Activated naive CD4-positive, alpha-beta T cell treated with anti-CD3 and anti-CD28 coated beads, Interleukin-2, amount 50 U/mL, for 16 hours (primary cell): ENCODE results near the gene GABRB1.

Experiments
- DNase-seq: peaks from one replicate; pipeline ENCODE4 v3.0.0-alpha.2; 2020

The GABRB1 gene

DNA sequence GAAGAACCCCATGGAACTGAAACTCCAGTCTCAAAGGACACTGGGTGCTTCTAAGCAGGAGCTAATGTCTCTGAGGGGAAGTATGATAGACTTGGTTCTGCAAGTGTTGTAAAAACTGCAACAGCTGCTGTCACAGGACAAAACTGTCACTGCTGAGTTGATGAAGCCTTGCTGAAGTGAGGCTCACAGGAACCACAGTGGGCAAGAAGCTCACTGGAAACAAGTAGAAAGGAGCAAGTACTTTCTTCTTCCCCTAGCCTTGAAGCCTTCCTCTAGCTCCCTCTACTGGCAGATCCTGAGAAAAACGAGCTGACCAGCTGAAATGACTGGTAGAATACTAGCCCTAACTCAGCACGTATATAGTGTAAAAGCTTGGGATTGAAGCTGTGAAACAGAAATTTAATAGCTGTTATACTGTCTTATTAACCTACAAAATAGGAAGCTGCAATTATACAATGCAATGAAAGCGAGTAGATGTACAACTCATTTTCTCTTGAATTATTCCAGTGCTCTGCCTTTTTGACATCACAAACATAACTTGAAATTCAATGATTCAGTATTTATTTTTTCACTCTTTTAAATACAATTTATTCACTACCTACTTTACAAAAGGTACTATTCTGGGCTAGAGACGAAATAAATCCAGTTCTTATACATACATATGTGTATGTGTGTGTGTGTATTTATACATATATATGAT is 91.4 kb downstream of the GABRB1 start:
- peak; percentile 13 for DNase-seq

DNA sequence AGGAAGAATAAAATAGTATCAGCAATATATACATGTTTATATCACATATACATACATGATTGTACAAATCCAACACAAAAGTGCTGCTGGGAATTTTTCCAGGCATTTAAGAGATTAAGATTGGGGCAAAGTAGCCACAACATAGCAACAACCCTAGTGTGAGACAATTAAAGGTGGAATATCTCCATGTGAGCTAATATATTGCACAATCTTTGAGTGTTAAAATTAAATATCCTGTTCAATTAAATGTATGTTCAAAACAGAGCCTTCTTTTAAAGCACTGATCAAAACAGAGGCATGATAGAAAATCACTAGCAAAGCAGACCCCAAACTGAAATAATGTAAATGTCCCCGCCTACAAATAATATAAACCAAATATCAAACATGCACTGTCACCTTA is 97.6 kb downstream of the GABRB1 start:
- no peak for DNase-seq

DNA sequence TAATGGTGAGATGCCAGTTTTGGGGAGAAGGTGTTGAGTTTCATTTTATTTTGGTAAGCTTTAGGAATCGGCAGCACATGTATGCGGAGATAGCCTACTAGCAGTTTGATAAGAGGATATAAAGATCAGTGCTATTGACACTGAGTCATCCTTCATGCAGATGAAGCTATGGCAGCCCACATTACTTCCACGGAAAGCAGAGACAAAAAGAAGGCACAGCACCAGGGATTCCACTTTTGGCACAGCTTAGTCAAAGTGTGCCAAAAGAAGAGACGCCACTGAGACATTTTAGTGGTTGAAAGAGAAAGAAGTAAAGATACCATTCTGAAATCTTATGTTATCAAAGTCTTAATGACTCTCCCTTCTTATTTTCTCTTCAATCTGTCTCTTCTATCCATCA is 103.8 kb downstream of the GABRB1 start:
- DNase-seq, result no peak

DNA sequence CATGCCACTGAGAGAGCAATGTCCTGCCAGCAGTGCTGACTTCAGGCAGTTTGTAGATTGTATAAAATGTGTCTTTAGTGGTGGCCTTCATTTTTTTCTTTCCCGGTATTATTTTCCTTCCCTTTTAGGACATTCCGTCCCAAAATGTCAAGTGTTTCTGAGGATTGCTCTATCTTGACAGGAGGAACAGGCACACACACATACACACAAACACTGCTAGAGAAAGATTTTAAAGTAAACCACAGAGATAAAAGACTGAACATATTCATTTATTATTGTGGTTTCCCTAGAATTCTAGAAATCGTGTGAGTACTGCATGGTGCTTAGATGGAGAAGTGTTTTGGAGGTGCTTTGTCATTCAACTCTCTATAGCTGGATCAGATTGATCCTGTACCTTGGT is 111.9 kb downstream of the GABRB1 start:
- DNase-seq, result no peak

DNA sequence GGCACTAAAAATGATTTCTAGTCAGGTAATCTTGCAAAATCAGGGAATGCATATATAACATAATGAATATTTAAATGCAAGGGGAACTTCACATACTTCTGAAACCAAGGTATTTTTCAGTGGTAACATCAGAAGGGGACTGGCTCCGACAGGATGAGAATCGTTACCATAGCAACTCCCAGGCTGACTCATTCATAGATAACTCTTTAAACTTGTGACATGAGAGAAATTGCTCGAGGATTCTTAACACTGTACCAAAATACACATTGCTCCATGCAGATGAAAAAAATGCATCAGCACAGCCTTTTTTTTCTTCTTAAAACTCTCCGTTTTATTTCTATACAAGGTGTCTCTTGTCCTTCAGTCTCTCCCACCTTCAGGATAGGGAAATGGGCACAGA is 114.3 kb downstream of the GABRB1 start:
- DNase-seq, result no peak

DNA sequence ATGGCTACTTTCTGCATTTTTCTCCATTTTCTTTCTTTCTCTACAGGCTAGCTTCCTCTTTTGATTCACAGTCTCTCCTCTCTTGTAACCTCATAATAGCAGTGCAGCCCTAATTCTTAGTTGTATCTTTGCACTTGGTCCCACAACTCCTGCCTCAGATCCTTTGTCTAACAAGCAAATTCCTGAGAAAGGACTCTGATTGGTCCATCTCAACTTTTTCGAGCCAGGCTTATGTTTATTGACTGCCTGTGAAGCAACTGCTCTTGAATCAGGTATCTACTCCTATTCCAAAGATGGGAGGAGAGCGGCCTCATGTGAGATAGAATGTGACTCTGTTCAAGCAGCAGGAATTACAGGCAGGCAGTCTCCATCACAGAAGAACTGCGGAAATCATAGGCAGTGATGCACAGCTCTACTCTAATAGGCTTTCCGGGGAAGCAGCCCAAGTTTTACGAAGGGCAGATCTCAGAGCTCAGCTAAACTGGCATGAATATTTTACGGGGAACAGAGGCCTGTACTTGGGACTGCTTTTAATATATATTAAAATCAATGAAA is 123.5 kb downstream of the GABRB1 start:
- DNase-seq, result no peak

DNA sequence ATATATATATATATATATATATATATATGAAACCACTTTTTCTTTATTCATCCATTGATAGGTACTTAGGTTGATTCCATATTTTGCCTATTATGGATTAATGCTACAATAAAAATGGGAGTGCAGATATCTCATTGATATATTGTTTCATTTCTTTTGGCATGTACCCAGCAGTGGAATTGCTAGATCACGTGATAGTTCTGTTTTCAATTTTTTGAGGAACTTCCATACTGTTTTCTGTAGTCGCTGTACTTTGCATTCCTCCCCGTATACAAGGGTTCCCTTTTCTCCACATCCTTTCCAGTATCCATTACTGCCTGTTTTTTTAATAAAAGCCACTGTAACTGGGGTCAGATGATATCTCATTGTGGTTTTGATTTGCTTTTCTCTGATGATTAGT is 124.6 kb downstream of the GABRB1 start:
- DNase-seq, result no peak

DNA sequence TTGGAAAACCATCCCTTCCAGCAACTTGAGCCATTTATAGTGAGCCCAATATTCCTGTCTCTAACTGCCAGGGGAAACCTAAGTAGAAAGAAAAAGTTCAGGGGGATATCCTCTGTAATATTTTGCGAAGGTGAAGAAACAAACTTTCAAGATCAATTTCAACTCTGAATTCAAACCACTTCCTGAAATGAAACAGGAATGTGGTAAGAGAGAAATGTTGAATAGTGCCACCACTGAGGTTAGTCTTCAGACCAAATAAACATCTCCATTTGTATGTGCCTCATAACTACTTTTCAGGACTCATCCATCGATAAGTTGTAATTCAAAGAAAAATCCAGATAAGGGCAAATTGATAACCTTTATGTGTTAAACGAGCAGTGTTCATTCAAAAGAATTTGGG is 128.7 kb downstream of the GABRB1 start:
- DNase-seq, result no peak

DNA sequence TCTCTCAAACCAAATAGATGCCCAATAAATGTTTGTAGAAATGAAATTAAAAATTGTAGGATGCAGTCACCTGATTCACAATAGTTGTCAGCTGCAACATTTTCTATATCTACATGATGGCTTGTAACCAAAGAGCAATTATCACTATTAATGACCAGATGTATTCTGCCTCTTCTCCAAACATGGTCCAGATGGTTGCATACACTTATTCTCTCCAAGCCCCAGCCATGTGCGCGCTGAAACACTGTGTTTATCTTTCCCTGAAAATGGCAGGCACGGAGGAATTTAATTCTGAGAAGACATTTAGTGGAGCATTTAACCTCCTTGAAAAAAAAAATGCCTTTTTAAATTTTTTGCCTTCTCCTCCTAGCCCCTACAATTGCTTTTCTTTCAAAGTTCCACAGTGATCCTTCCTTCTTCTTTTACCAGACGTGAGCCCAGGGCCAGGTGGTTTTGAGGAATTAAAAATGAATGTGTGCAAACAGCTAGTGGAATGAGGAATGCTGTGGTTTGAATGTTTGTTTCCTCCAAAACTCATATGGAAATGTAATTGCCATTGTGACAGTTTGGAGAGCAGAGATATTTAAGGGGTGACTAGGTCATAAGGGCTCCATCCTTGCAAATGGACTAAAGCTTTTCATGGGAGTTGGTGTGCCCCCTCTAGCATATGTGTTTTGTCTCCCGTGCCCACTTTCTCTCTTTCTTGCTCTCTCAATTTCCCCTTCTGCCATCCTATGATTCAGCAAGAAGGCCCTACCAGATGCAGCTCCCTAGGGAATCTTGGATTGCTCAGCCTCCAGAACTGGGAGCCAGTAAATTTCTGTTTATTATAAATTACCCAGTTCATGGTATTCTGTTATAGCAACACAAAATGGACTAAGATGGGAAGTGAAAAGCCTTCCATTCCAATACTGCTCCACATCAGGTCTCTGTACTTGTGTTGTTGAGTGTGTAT is 136.0 kb downstream of the GABRB1 start:
- no peak for DNase-seq

DNA sequence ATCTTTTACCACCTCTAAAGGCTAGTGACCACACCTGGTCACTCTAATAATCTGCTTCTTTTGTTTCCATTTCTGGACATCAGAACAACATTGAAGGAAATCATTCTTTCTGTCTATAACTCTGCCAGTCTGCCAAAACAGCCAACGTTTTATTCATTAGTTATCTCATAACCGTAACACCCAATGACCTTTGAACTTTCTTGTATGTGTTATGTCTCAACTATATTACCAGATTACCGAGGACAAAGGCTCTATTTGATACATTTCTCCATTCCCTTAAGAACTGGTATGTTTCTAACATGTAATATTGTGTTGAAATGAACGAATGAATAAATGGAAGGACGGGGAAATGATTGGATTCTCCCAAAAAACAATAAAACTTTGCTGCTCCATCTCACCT is 152.7 kb downstream of the GABRB1 start:
- DNase-seq, result no peak

DNA sequence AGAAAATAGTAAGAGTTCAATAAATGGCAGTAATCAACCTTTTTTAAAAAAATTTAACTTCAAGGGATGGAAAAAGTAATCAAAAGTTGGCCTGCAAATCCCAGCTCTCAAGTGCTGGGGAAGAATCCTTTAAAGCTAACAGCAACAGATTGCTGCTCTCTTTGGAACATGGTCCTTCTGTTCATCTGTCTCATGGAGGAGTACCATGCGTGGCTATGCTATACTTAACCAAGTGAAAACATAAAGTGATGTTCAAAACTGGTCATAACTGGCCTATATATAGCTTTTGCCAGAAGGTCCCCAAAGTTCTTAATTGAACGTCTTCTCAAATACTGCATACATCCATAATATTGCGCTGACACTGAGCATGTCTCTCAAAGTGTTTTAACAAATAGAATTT is 154.4 kb downstream of the GABRB1 start:
- no peak for DNase-seq

DNA sequence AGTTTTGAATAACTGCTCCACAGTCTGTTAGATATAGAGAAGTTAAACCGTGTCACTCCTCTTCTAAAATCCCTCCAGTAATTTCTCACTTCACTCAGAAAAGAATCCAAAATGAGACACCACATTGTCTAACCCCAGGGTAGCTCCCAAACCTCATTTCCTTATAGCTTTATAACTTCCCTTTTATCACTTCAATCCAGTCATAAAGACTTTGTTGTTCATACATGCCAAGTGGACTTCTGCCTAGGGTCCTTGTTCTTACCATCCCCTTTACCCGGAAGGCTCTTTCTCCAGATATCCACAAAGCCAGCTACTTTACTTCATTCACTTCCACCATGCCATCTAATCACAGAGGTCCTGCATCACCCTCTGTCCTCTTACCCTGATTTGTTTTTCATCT is 156.2 kb downstream of the GABRB1 start:
- DNase-seq, result no peak

DNA sequence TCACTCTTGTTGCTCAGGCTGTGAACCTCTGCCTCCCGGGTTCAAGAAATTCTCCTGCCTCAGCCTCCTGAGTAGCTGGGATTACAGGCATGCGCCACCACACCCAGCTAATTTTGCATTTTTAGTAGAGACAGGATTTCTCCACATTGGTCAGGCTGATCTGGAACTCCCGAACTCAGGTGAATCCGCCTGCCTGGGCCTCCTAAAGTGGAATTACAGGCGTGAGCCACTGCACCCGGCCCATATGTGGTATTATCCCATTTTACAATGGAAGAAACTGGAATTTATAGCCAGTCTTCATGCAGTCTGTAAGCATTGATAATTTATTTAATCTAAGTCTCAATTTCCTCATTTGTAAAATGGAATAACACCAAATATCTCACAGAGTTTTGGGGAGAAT is 161.8 kb downstream of the GABRB1 start:
- no peak for DNase-seq

DNA sequence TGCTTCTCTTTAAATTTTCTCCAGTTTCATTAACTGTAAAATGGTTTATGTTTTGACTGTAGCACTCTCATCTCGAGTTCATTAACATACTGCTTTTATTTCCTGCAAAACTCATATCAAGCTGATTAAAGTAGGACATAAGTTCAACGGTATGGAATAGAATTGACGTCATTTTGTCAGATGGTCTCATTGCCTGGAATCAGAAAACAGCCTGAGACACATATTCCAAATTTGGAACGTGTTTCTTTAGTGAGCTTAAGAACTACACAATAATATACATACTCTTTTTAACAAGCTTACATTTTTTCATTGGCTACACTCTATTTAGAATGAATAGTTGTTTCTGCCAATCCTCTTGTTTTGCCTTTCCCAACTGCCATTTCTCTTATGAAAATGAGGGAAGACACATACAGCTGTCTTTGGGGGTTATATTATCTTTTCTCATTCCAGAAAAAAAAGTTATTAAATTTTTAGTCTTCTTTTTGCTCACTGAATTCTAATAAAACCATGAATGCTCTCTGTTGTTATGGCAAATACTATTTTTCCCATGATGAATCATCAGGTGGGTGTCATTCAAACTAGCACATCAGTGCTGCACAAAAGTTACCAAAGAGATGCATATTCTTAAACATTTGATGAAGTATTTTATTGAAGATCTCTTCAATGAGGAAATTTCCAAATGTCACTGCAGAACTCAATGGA is 162.8 kb downstream of the GABRB1 start:
- no peak for DNase-seq

DNA sequence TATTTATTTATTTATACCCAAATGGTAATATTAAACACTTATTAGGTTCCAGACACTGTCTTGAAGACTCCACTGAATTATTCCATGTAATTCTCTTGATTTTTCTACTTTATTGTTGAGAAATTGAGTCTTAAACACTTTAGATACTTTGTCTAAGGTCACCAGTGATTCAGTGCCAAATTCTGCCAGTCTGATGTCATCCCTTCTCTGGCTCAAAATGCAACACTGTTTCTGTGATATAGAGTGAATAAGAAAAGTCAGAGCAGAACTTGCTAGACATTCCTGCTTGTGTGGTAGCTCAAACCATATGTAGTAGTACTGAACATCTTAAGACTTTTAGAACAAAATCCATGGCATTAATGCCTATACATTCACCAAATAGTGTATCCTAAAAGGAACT is 164.3 kb downstream of the GABRB1 start:
- DNase-seq, result no peak

DNA sequence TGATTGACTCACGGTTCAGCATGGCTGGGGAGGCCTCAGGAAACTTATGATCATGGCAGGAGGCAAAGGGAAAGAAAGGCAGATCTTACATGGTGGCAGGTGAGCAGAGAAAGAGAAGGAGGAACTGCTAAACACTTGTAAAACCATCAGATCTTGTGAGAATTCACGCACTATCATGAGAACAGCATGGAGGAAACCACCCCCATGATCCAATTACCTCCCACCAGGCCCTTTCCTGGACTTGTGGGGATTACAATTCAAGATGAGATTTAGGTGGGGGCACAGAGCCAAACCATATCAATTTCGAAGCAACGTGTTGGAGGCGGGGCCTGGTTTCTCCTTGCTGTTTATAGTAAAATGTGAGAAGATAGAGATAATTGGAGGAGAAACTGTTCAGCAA is 167.4 kb downstream of the GABRB1 start:
- DNase-seq, result no peak

DNA sequence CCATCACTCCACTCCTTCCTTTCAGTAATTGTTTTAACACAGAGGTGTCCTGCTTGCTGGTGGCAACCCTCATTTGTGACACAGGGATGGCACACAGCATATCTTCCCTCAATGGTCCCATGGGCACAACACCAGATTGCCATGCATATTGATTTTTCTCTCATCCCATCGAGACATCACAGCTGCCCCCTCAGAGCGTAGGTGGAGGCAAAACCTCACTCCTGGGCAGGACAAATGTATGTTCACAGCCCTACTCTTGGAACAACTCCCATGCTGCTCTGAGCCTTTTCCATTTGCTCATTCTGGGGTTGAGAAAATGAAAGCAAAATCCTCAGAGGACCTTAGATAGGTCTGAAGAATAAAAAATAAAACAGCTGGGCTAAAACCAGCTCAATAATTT is 172.2 kb downstream of the GABRB1 start:
- no peak for DNase-seq

DNA sequence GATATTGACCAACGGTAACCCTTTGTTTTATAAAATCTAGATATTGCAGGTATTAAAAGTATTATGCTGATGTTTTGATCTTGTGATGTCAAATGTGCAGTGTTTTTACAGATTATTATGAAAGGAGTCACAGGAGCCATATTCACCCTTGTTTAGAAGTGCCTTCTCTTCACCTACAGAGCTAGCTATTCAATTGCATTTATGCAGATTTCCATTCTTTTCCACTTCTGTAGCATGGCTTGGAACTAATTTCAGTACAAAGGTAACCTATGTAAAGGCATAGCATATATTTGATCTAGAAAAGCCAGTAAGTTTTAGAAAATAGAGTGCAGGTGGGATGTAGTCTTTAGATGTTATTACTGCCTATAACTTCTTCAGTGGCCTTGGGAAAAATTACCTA is 176.2 kb downstream of the GABRB1 start:
- DNase-seq, result no peak

DNA sequence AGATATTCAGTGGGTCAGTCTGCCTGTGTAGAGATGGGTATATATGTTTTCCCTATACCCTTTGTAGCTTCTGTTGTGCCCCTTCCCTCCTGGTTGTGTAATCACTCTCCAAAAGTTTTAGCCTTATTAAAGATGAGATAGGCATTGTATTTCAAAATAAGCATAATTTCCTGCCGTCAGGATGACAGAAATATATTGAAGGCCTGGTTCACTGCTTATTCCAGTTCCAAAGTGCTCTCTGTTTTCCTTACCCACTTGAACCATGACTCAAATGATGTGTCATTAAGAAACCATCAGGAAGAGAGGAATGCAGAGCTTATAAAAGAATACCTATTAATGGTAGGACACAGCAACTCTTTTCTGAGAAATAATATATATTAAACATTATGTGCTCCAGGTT is 178.5 kb downstream of the GABRB1 start:
- no peak for DNase-seq

DNA sequence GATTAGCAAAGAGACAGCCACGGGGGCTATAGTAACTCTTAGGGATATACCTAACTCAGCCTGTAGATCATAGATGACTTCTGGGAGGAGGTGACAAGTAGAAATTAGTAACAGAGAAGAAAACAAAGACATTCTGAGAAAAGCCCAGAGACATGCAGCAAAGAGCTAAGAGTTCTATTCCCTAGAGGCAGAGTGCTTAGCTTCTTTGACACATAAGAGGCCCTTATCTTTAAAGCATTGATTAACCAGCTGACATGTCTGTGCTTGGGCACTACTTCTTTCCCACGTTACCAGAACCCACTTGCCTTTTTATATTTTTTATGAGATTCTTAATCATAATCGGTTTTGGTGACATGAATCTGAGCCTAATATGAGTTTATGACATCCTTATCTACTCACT is 179.5 kb downstream of the GABRB1 start:
- no peak for DNase-seq

DNA sequence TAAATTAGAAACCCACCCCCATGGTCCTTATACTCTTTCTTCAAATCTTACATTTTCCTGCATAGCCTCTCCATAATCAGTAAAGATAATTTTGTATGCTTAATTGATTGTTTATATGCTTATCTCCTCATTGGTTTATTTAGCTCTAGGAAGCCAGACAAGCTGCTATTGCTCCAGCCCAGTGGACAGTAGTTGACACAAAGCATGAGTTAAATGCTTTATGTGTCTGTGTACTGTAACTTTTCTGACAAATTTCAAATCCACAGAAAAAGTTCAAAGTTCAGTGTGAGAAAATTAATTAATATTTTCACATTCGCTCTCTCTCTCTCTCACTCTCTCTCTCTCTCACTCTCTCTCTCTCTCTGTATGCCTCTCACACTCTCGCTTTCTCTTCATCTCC is 181.7 kb downstream of the GABRB1 start:
- no peak for DNase-seq

DNA sequence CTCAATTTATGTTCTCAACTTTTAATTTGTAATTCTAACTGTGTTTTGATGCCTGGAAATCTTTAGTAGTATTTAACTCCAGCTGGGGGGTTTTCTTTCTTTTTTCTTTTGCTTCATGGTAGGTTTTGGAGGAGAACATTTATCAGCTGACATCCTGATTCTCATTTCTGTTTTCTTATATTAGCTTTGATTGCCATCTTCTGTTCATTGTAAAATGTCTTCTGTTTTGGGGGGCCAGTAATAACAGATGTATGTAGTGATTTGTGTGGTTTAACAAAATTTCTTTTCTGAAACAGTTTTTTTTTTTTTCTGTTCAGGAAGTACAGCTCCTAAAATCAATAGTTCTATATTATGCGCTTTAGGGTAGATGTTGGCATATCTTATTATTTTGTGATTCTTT is 182.2 kb downstream of the GABRB1 start:
- DNase-seq, result no peak

DNA sequence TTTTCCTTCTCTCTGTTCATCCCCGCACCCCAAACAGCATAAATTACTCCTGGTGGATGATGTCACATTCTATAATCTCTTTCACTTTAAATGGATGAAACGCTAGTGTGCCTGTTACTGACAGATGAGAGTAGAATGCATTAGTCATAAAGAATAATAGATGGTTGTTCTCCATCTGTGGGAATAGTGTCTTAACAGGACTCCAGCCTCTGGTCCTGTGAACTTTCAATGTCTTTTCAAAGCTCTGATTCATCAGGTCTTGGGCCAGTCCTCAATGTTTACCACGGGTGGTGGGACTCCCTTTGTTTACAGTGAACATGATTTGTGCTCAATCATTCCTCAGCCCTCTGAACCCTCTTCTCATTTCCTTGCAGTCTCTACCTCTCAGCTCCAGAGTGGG is 182.6 kb downstream of the GABRB1 start:
- no peak for DNase-seq

DNA sequence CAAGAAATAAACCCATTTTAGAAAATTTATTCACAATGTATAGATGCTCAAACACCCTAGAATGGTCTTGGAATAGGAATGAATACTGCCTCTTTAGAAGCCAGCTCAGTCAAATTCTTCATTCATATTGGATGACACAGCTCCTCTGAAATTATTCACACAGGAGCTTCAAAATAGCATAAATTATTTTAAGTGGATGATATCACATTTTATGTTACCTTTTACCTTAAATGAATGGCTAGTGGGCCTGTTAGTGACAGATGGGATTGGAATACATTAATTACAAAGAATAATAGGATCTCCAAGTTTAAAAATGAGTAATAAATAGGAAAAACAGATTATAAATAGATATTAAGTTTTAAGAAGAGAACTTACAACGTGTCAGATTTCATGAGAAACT is 184.4 kb downstream of the GABRB1 start:
- no peak for DNase-seq
